Measurements from ENCODE around the gene PDZD4.

GRCh38 chrX:153821066-153821465 lies 9.3 kb downstream of the PDZD4 start:
- TF ChIP-seq, protein P1, sequence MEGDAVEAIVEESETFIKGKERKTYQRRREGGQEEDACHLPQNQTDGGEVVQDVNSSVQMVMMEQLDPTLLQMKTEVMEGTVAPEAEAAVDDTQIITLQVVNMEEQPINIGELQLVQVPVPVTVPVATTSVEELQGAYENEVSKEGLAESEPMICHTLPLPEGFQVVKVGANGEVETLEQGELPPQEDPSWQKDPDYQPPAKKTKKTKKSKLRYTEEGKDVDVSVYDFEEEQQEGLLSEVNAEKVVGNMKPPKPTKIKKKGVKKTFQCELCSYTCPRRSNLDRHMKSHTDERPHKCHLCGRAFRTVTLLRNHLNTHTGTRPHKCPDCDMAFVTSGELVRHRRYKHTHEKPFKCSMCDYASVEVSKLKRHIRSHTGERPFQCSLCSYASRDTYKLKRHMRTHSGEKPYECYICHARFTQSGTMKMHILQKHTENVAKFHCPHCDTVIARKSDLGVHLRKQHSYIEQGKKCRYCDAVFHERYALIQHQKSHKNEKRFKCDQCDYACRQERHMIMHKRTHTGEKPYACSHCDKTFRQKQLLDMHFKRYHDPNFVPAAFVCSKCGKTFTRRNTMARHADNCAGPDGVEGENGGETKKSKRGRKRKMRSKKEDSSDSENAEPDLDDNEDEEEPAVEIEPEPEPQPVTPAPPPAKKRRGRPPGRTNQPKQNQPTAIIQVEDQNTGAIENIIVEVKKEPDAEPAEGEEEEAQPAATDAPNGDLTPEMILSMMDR (IDR thresholded peaks at IDR 0.05): no peak
- no peak for TF ChIP-seq EP300 (IDR thresholded peaks at IDR 0.05)

All from stomach (tissue), 4 donors.